Stimulated activated CD4-positive, alpha-beta T cell treated with anti-CD3 and anti-CD28 coated beads, Interleukin-15, amount 100 ng/mL, for 48 hours (primary cell): ENCODE measurements around the gene RAB11FIP2.

Experiments used
- DNase-seq, 2 donors: peaks; one replicate each; pipeline ENCODE4 v3.0.0-alpha.2; 2020; ENCODE audit warnings: low read depth in 2 of 2

Gene RAB11FIP2

DNA sequence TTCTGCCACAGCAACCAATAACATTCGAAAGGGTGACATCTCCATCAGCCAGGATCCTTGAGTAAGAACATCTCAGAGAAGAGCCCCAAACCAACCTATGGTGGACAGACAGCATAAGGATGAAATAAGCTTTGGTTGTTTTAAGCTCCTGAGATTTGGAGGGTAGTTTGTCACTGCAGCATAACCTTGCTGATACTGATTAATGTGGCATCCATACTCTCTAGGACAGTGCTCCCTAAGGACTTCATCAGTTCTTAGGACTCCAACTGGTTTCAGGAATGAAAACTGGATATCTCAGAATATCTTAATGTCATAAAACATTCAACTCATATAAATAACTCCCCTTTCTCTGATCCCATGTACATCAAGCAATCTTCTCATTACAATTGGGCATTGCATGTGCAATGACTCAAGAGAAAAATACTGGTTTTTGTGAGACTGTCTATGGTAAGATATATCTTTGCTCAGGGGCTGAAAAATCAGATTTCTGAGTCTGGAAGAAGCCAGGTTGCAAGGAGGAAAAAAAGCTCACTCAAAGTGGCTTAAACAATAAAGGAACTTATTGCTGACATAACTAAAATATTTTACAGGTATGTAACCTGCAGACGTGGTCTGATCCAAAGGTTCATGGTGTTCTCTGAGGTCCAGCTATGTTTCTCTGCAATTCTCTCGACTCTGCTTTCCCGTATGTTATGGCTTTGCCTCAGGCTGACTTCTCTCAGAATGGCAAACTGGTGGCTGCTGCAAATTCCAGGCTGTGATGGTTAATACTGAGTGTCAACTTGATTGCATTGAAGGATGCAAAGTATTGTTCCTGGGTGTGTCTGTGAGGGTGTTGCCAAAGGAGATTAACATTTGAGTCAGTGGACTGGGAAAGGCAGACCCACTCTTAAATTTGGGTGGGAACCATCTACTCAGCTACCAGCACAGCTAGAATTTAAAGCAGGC lies 65.7 kb downstream of the RAB11FIP2 start:
- DNase-seq: no peak

DNA sequence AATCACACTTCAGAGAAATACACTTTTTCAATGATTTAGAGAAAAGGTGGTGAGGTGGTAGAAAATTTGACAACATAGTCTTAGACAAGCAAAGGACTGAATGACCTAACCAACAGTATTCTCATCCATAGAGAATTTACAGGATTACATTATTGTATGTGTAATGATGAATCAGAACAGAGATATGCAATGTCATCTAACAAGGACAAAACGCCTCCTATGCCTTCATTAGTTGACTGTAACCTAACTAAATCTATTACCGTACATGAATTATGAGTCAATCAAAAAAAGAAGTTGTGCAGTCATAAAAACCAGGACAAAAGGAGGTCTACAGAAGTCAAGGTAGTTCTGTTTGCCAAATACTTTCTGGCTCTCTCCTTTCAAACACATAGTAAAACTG lies 66.5 kb downstream of the RAB11FIP2 start:
- DNase-seq: no peak

DNA sequence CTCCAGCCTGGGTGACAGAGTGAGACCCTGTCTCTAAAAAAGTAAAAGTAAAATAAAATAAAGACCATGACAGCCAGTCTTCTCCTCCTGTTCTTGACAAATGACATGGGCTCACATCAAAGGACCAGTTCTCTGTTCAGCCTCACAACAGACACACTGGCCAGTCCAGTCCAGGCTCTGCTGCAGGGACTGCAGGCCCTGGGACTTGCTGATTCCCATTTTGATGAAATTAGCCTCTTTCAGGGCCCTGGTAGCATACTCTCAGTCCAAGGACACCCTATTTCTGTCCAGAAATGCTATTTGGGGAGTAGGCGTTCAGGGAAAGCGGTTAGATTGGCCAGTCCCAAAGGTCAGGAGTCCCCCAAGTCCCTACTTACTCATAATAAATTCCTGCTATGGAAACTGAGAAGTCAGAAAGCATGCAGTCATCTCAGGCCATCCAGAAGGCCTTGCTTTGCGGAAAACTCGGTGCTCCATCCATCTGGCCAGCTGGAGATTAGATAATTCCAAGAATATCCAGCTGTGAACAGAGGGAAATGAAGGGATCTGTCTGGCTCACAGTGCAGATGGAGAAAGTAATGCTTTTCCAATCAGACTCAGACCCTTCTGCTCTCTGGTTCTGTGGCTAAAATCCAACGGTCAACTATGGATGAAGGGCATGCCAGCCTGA lies 74.4 kb downstream of the RAB11FIP2 start:
- no peak for DNase-seq

DNA sequence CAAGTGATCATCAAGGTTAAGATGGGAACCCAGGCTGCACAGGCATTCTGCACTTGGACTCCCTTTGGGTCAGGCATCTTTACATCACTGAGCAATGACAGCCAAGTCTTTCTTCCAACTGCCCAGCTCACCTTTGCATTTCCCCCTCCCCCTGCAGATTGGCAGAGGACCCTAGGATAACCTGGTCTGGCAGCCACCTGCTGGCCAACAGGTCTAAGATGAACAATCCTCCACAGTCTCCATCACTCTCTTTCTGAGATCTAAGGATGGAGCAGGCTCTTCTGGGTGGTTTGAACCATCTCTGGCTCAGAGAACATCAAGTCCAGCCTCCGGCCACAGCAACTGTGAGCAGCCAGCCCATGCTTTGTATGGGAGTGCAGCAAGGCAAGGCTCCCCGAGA lies 75.8 kb downstream of the RAB11FIP2 start:
- no peak for DNase-seq

DNA sequence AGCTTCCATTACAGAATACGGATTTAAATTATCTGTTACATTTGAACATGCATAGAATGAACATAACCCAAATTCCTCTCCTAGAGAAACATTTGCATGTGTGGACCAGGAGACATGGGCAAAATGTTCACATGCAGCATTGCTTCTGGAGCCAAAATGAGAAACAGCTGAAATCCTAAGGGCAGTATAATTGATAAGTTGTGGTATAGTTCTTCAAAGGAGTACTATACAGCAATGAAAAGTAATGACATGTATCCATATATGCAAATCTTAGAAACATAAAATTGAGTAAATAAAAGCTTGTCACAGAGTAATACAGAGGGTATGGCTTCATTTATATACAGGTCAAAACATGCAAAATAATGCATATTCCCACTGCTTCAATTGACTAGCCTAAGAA lies 77.1 kb downstream of the RAB11FIP2 start:
- DNase-seq: no peak

DNA sequence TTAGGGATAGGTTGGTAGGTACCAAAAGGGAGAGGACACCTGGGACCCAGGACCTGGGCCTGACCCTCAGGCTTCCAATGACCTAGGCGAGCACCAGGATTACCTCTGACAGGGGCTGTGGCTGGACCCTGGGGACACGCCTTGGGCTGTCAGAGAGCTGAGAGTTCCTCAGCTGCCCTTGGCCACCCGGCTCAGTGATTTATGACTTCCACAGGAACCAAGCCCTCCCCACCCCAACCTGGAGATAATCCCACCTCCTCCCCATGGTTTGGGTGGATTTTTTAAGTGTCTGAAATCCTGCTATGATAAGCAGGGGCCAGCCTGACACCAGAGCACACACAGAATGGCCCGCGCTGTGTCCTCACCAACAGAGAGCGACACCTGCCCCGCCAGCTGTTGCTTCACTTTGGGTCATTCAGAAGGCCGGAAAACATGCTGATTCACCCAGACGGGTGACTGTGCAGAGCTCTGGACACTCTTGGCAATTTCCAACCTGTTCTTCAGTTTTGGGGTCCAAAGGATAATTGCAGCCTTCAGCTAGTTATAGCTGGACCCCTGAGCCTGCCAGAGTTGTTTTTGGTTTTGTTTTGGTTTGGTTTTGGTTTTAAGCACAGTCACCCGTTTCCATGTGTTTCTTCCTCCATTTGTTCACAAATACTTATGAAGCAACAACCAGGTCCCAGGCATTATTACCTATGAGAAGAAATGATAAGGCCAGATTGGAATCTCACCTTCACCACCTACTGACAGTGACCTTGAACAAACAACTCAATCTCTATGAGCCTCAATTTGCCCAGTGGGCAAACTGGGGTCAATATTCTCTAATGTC lies 78.2 kb downstream of the RAB11FIP2 start:
- DNase-seq: no peak

DNA sequence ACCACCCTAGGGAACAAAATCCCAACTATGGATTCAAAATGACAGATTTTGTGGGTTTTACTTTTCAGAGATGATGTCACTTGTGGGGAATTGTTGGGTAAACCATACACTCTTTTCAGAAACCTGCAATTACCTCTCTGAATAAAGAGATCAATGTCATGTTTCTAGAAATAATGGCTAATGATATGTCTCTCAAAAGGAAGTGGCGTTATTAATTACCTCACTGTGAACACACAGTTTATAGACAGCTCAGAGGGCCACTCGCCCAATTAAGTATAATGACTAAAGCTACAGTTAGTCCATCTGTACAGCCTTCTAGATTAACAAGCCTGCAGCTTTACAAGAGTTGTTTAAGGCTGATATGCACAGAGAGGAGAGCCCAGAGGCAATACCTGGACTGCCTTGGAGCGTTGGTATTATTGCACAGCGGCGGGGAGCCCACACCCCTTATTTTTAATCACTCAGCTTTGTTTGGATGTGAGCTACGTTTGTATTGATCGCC lies 79.5 kb downstream of the RAB11FIP2 start:
- DNase-seq: no peak

DNA sequence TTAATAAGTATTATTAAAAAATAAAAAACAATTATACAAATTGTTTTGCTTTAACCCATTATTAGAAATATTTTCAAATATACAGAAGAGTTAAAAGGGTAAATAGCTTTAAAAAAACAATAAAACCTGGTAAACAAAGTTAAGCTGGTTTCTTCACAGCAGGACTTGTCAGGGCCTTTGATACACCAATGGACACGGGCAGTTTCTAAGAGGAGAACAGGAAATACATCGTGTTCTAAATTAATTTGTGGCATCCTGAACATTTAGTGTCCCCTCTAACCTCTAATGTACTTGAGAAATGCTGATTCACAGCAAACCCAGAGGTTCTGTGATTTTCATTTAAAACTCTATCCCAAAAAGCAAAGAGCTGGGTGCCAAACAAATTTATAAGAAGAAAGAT lies 80.8 kb downstream of the RAB11FIP2 start:
- no peak for DNase-seq

DNA sequence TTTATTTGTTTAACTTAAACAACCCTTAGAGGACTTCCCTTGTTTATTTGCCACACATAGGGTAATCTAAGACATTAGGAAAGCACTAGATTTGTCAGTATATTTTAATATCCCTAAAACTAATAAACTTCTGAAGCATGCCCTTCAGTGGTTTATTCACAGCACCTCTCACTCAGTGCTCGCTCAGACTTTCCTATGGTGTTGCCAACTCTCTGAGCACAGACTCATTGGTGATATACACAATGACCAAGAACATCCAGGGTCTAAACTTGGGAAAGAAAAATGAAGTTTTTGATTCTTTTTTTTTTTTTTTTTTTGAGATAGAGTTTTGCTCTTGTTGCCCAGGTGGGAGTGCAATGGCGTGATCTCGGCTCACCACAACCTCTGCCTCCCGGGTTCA lies 82.2 kb downstream of the RAB11FIP2 start:
- DNase-seq: no peak

DNA sequence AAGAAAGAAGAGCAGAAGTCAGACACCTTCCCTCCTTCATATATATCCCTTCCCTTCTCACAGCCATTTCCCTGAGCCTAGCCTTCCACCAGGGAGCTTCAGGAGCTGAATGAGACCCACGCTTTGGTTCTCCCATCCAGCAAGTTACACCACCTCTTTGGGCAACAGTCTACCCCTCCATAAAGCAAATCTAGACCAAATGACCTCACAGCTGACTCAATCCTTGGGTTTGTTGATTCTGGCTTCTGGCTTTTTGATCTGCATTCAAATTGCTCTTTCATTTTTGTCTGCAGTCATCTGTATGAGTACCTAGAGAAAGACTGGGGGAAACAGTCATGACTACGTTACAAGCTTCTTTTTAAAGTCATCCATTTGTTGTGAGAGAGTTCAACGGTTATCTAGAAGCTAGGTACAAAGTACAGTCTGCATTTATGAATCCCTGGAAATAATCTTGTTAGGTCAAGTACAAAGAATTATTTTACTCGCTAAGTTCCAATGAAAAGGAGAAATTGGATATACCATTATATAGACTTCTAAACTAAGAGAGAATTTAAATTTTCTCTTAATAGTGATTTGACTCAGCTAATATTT lies 86.3 kb downstream of the RAB11FIP2 start:
- no peak for DNase-seq

DNA sequence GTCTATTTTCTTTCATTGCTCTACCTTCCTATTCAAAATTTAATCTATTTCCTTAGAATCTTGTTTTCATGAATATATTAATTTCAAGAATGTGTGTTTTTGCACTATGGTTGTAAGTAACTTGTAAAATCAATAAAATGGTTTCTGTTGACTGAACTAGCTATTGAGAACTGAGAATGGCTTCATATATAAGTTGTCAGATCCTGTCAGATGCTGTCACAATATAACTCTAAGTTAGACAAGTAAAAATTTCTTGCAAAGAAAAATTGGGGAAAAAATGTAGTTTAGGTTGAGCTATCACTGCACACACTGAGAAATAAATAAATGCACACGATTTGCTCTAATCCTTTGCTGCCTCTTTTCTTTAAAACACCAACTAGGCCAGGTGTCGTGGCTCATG lies 89.8 kb downstream of the RAB11FIP2 start:
- no peak for DNase-seq

DNA sequence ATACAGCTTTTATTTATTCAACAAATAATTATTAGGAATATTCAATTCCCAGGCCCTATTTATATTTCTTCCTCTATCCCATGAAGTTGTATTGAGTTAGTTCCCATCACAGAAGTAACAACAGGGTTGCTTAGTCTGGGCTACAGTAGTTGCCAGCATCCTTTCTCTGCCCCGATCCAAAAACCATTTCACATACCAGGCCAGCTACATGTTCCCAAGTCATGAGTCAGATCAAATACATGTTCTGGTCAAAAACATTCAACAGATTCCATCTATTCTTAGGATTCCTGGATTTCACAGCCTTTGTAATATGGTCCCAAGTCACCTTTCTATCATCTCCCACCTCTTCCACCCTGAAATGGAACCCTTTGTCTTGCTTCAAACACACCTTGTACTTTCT lies 91.6 kb downstream of the RAB11FIP2 start:
- no peak for DNase-seq
